Tongue (tissue), 2 donors: ENCODE data around the gene MBLAC2. TPM values are rescaled to one million over a fixed set of nuclear protein-coding genes. Genes with fewer than 3 reads are reported as not detected.

Experiments used
- DNase-seq: peaks from one replicate; pipeline ENCODE4 v3.0.0-alpha.2; 2015
- total RNA-seq: library from RNA; depleted of rRNA; stranded (reverse); fragments of >200 nt; gene quantifications from one replicate; pipeline ENCODE4 v1.2.3, GENCODE V29; 2014

MBLAC2 gene
- total RNA-seq, 1 donor from 2014 or later: 5.7 TPM

DNA sequence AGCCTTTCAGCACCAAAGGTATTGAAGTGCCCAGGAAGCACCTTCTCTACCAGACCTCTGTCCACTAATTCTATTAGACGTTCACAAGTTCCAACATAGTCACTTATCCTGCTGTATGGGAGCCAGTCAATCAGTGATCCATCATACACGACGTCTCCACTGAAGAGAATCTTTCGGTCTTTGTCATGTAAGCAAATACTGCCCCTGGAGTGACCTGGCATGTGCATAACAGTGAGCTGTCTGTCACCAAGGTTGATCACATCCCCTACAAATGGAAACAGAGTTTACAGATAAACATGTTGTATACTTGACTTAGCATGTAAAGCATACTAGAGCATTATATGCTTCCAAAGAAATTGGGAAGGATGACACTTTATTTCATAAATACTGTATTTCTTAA is 13.3 kb downstream of the MBLAC2 start:
- DNase-seq: no peak

- DNase-seq: no peak
Measured at GRCh38 chr5:90446961-90447360, 27.6 kb downstream of the MBLAC2 start.

GRCh38 chr5:90440644-90441043 is 33.9 kb downstream of the MBLAC2 start:
- DNase-seq: no peak

DNA sequence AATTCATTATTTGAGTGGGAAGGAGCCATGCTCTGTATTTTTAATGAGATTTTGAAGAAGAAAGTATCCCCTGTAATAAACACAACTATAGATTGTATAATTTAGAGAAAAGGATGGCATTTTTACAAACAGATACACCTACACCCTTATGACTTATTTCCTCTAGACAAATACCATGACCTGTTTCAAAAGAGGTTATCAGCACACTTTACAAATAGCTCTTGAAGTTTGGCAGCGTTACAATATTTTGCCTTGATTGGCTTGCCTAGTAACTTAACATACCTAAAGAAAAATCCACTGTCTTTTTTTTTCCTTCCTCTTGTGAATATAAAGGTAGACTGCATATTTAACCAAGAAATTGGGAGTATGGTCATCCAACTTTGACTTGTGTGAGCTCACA is 36.5 kb downstream of the MBLAC2 start:
- no peak for DNase-seq

GRCh38 chr5:90437663-90438062 is 36.9 kb downstream of the MBLAC2 start:
- DNase-seq: no peak

DNA sequence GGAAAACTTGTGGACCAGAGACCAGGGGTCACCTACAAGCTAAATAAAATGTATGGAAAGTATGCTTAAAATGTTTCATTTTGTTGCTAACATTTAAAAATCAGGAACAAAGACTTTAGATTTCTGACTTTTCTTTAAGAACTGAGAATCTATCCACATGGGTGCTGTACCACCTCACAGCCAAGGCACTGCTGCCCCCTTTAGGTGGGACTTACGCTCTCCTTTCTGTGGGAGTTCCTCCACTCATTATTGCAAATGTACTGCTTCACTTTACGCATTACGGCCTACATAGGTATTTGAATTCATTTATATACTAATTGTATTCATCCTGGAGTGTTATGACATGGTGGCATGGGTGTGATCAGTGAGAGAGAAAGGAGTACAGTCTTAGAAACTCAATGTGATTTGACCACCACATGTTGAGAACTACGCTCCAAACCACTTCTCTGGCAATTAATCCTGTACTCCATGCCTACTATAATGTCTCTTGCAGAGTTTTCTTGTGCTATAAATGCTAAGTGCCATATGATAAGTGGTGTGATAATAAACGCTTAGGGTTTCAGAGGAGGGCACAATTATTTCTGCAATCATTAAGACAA is 40.4 kb downstream of the MBLAC2 start:
- DNase-seq: peak; percentile 48

DNA sequence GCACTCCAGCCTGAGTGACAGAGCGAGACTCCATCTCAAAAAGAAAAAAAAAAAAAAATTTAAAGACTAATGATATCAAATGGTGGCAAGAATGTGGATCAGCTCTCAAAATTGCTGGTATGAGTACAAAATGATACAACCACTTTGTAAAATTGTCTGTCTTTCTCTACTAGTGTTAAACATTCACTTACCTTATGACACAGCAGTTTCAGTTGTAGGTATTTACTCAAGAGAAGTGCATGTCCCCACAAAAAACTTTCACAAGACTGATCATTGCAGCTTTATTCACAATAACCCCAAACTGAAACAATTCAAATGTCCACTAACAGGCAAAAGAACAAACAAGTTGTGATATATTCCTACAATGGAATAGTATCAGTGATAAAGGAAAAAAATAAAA is 50.3 kb downstream of the MBLAC2 start:
- DNase-seq: no peak

DNA sequence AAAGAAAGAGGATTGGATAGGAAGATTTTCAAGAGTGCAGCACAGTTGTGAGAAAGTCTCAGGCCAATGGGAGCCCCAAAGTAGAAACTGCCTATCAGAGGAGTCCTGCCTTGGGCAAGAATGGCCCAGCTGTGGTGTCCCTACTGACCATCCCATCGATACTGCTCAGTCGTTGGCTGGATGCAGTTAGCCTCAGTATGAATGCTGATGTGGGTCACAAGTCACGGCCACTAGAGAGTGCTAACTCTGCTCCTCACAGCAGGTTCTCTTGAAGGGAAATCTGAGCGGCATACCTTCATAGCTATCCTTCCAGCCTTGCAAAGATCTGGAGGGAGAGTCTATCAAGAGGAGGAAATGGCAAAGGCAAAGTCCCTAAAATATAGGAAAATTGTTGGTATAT is 53.4 kb downstream of the MBLAC2 start:
- DNase-seq: no peak

- no peak for DNase-seq
Measured at GRCh38 chr5:90418214-90418613, 56.4 kb downstream of the MBLAC2 start.

DNA sequence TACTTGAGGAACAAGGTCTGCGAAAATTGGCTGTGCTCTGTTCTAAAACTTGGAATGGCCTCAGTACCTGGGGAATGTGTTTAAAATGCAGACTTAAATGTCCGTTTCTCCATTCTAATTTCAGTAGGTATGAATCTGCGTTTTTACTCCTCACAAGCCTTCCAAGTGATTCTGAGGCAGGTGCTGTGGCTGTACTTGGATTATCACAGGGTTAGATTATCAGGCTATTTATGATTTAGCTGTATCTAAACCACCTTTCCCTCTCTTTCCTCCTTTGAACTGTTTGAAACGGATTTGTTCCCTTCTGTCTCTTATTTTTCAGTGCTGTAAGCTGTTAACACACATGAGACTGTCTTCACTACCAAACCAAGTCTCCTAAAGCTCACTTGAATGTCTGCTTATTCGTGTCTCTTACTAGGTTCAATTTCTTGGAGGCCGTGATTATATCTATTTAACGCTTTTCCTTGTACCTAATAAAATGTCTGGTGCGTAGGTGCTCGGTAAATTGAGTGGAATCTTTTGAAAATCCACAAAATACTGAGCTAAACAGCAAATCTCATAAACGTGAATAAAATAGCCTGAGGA is 64.3 kb downstream of the MBLAC2 start:
- DNase-seq: no peak

- peak; percentile 99 for DNase-seq
Measured at GRCh38 chr5:90409318-90410177, 65.0 kb downstream of the MBLAC2 start, which contains the start of gene CETN3. Gene CETN3 (minus strand): TSS chr5:90409756. CDS start chr5:90409661, 95 bp downstream.

- peak; percentile 29 for DNase-seq
Measured at GRCh38 chr5:90408571-90409317, 65.8 kb downstream of the MBLAC2 start.

Other genes starting within 250 kb of the MBLAC2 start
- gene CETN3, start 65.0 kb downstream of the MBLAC2 start, total RNA-seq: 32.2 TPM
- gene POLR3G, start 93 bp upstream of the MBLAC2 start, total RNA-seq: 1.5 TPM
- 27.1 TPM for gene LYSMD3, start 54.8 kb upstream of the MBLAC2 start, total RNA-seq
- gene ADGRV1, start 84.0 kb upstream of the MBLAC2 start, total RNA-seq: 7.1 TPM